KMS-11 (cell line): ENCODE measurements around the gene SLC35F4.
A peak's percentile ranks its signal among the peaks of the same experiment; 100 is the strongest.

Experiments
- H2AFZ ChIP-seq: fragments of 200-600 bp; sonication (generic); 2 replicates; pipeline ENCODE4 v1.6.1; 2016; ENCODE audit warnings: antibody characterized with exemption, mixed run types, low read depth
- H3K27ac ChIP-seq: fragments of 200-600 bp; sonication (generic); 2 replicates; pipeline ENCODE4 v1.6.1; 2016; ENCODE audit warnings: mild to moderate bottlenecking, mixed run types
- H3K27me3 ChIP-seq: fragments of 200-600 bp; sonication (generic); 2 replicates; pipeline ENCODE4 v1.6.1; 2017; ENCODE audit warnings: mild to moderate bottlenecking, low read depth, mixed run types, moderate library complexity; ENCODE audit not compliant: insufficient read depth
- H3K36me3 ChIP-seq: fragments of 200-600 bp; sonication (generic); 2 replicates; pipeline ENCODE4 v1.6.1; 2017; ENCODE audit warnings: mild to moderate bottlenecking, mixed run types; ENCODE audit not compliant: insufficient read depth
- H3K4me1 ChIP-seq: fragments of 200-600 bp; sonication (generic); 2 replicates; pipeline ENCODE4 v1.6.1; 2016; ENCODE audit warnings: mild to moderate bottlenecking, low read depth, mixed run types; ENCODE audit not compliant: poor library complexity, severe bottlenecking
- H3K4me2 ChIP-seq: fragments of 200-600 bp; sonication (generic); 2 replicates; pipeline ENCODE4 v1.7.0; 2016; ENCODE audit warnings: mild to moderate bottlenecking, mixed run types
- H3K4me3 ChIP-seq: fragments of 200-600 bp; sonication (generic); IDR thresholded peaks from 2 replicates; pipeline ENCODE4 v1.6.1; 2017; ENCODE audit warnings: low read depth, low read length, mixed read lengths; ENCODE audit not compliant: insufficient read depth
- H3K79me2 ChIP-seq: fragments of 200-600 bp; sonication (generic); 2 replicates; pipeline ENCODE4 v1.6.1; 2016; ENCODE audit warnings: low read depth, mixed run types; ENCODE audit not compliant: insufficient read depth
- H3K9ac ChIP-seq: fragments of 200-600 bp; sonication (generic); 2 replicates; pipeline ENCODE4 v1.6.1; 2016; ENCODE audit warnings: mild to moderate bottlenecking, mixed run types
- H4K20me1 ChIP-seq: fragments of 200-600 bp; sonication (generic); 2 replicates; pipeline ENCODE4 v1.6.1; 2016; ENCODE audit warnings: mild to moderate bottlenecking, mixed run types; ENCODE audit not compliant: insufficient read depth
- TF ChIP-seq, protein P1 (sequence below): fragments of 200-600 bp; sonication (generic); conservative IDR thresholded peaks from 2 replicates; pipeline ENCODE4 v1.6.1; 2017; ENCODE audit warnings: low read depth, mild to moderate bottlenecking, antibody characterized with exemption, low read length, moderate library complexity, mixed read lengths

Gene SLC35F4

GRCh38 chr14:57549765-57550420 is 316.0 kb downstream of the SLC35F4 start:
- H3K36me3 ChIP-seq: no peaks in the 10 kb centered on the region
- H4K20me1 ChIP-seq: no peaks in the 10 kb centered on the region

GRCh38 chr14:57549016-57549564 is 316.8 kb downstream of the SLC35F4 start:
- TF ChIP-seq, protein P1, sequence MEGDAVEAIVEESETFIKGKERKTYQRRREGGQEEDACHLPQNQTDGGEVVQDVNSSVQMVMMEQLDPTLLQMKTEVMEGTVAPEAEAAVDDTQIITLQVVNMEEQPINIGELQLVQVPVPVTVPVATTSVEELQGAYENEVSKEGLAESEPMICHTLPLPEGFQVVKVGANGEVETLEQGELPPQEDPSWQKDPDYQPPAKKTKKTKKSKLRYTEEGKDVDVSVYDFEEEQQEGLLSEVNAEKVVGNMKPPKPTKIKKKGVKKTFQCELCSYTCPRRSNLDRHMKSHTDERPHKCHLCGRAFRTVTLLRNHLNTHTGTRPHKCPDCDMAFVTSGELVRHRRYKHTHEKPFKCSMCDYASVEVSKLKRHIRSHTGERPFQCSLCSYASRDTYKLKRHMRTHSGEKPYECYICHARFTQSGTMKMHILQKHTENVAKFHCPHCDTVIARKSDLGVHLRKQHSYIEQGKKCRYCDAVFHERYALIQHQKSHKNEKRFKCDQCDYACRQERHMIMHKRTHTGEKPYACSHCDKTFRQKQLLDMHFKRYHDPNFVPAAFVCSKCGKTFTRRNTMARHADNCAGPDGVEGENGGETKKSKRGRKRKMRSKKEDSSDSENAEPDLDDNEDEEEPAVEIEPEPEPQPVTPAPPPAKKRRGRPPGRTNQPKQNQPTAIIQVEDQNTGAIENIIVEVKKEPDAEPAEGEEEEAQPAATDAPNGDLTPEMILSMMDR: no peak
- no peaks in the 10 kb centered on the region for H4K20me1 ChIP-seq
- H3K4me3 ChIP-seq: no peak overlapping the region
- no peak overlapping the region for H3K27ac ChIP-seq
- no peak overlapping the region for H3K4me2 ChIP-seq
- H3K27me3 ChIP-seq: no peaks in the 10 kb centered on the region
- H2AFZ ChIP-seq: no peak overlapping the region
- H3K9ac ChIP-seq: no peak overlapping the region
- H3K36me3 ChIP-seq: no peaks in the 10 kb centered on the region
- no peaks in the 10 kb centered on the region for H3K79me2 ChIP-seq
- H3K4me1 ChIP-seq: no peaks in the 10 kb centered on the region

More at GRCh38 chr14:57549765-57550420, 316.0 kb downstream of the SLC35F4 start:
- no peaks in the 10 kb centered on the region for H3K4me1 ChIP-seq
- no peak overlapping the region for H3K4me3 ChIP-seq
- no peak overlapping the region for H3K4me2 ChIP-seq
- no peaks in the 10 kb centered on the region for H3K79me2 ChIP-seq
- no peak overlapping the region for H3K9ac ChIP-seq
- TF ChIP-seq, protein P1: no peak
- H3K27me3 ChIP-seq: no peaks in the 10 kb centered on the region
- no peak overlapping the region for H2AFZ ChIP-seq
- H3K27ac ChIP-seq: no peak overlapping the region

GRCh38 chr14:57547131-57547530 is 318.8 kb downstream of the SLC35F4 start:
- H3K27ac ChIP-seq: no peak overlapping the region
- TF ChIP-seq, protein P1: no peak
- H4K20me1 ChIP-seq: no peaks in the 10 kb centered on the region
- no peaks in the 10 kb centered on the region for H3K27me3 ChIP-seq
- H3K9ac ChIP-seq: no peak overlapping the region
- no peak overlapping the region for H2AFZ ChIP-seq
- no peak overlapping the region for H3K4me3 ChIP-seq
- no peak overlapping the region for H3K4me2 ChIP-seq
- H3K79me2 ChIP-seq: no peaks in the 10 kb centered on the region
- no peaks in the 10 kb centered on the region for H3K36me3 ChIP-seq
- no peaks in the 10 kb centered on the region for H3K4me1 ChIP-seq

DNA sequence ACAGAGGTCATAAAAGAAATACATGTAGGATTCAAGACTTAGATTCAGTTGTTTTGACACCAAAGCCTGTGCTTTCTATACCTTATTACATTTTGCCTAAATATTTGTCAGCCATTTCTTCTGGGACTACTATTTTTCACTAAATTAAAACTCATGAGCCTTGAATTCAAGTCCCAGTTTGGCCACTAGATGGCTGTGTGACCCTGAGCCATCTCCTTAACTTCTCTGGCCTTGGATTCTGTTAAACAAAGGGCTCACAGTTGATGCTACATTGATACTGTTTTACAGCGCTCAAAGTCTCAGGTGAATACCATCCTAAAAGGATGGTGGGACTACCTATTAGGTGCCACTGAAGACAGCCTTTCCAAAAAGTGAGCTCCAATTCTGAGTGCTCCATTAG is 332.7 kb downstream of the SLC35F4 start:
- Histone ChIP-seq H3K79me2 (no peaks in the 10 kb centered on the region), H3K9ac (no peak overlapping the region), H3K36me3 (no peaks in the 10 kb centered on the region), H3K4me1 (no peaks in the 10 kb centered on the region), H3K4me2 (no peak overlapping the region), H4K20me1 (no peaks in the 10 kb centered on the region), H3K27me3 (no peaks in the 10 kb centered on the region), H2AFZ (no peak overlapping the region), H3K4me3 (no peak overlapping the region), H3K27ac (no peak overlapping the region)
- TF ChIP-seq, protein P1: peak; percentile 29; the same call in 1 of the 2 replicates
